ENCODE measurements around the gene PDZK1IP1.

The PDZK1IP1 gene

GRCh38 chr1:47189844-47190508, at the start of gene PDZK1IP1:
Gene PDZK1IP1, minus strand, starts transcription at chr1:47190036. Its CDS starts 104 bp downstream, at chr1:47189932.
- no peak for DNase-seq (ENCODE audit: low read depth in 2 of 2)

GRCh38 chr1:47238935-47239592, 49.2 kb upstream of the PDZK1IP1 start:
- DNase-seq (ENCODE audit: low read depth in 2 of 2) = no peak

- DNase-seq (ENCODE audit: low read depth in 2 of 2) = no peak
Observed at GRCh38 chr1:47235806-47236205, 46.0 kb upstream of the PDZK1IP1 start.

GRCh38 chr1:47235241-47235681, 45.4 kb upstream of the PDZK1IP1 start:
- no peak for DNase-seq (ENCODE audit: low read depth in 2 of 2)

- DNase-seq (ENCODE audit: low read depth in 2 of 2) = no peak
Observed at GRCh38 chr1:47233186-47233585, 43.4 kb upstream of the PDZK1IP1 start.

GRCh38 chr1:47232187-47232874, 42.5 kb upstream of the PDZK1IP1 start, which contains the start of gene TAL1:
Gene TAL1, minus strand, starts transcription at chr1:47232225. Its CDS starts 6,337 bp downstream, at chr1:47225888.
- DNase-seq (ENCODE audit: low read depth in 2 of 2) = no peak

GRCh38 chr1:47231301-47232186, 41.7 kb upstream of the PDZK1IP1 start:
- peak in 1 of 2 donors; percentile 14 for DNase-seq (ENCODE audit: low read depth in 2 of 2)

GRCh38 chr1:47230692-47231300, 41.0 kb upstream of the PDZK1IP1 start:
- DNase-seq (ENCODE audit: low read depth in 2 of 2) = no peak

- DNase-seq (ENCODE audit: low read depth in 2 of 2) = no peak
Observed at GRCh38 chr1:47229886-47230691, 40.3 kb upstream of the PDZK1IP1 start.

GRCh38 chr1:47229031-47229885, 39.4 kb upstream of the PDZK1IP1 start:
- no peak for DNase-seq (ENCODE audit: low read depth in 2 of 2)

GRCh38 chr1:47228644-47229030, 38.8 kb upstream of the PDZK1IP1 start:
- DNase-seq (ENCODE audit: low read depth in 2 of 2) = no peak

- DNase-seq (ENCODE audit: low read depth in 2 of 2) = no peak
Observed at GRCh38 chr1:47227341-47228232, 37.8 kb upstream of the PDZK1IP1 start.

- DNase-seq (ENCODE audit: low read depth in 2 of 2) = no peak
Observed at GRCh38 chr1:47226839-47227215, 37.0 kb upstream of the PDZK1IP1 start.

- DNase-seq (ENCODE audit: low read depth in 2 of 2) = no peak
Observed at GRCh38 chr1:47226121-47226838, 36.4 kb upstream of the PDZK1IP1 start.

- DNase-seq (ENCODE audit: low read depth in 2 of 2) = no peak
Observed at GRCh38 chr1:47225430-47226100, 35.7 kb upstream of the PDZK1IP1 start.

GRCh38 chr1:47224676-47225399, 35.0 kb upstream of the PDZK1IP1 start:
- no peak for DNase-seq (ENCODE audit: low read depth in 2 of 2)

Data from stimulated activated CD4-positive, alpha-beta T cell treated with anti-CD3 and anti-CD28 coated beads, Interleukin-1b, Interleukin-23, amount 100 ng/mL, for 4 hours (primary cell).